ENCODE measurements around the gene DPYD. TPM values are rescaled to one million over a fixed set of nuclear protein-coding genes. Genes with fewer than 3 reads are reported as not detected.

Gene DPYD
- total RNA-seq, 1 donor from 2014 or later, result 5.9 TPM

- no peak for DNase-seq (ENCODE audit: low read depth, low spot score)
- Mint-ChIP-seq H3K4me1 (no peaks in the 10 kb centered on the region), H3K36me3 (ENCODE audit: low read depth) (no peaks in the 10 kb centered on the region), H3K9me3 (peaks cover 3% of the 10 kb centered on the region), H3K4me3 (no peak overlapping the region), H3K27me3 (ENCODE audit: low read depth) (no peaks in the 10 kb centered on the region), H3K27ac (ENCODE audit: unreplicated experiment) (no peak overlapping the region)
- TF ChIP-seq CTCF (conservative IDR thresholded peaks at IDR 0.05), result no peak
Observed at GRCh38 chr1:97277891-97278654, 642.8 kb downstream of the DPYD start.

GRCh38 chr1:97271916-97272788 lies 648.7 kb downstream of the DPYD start:
- DNase-seq (ENCODE audit: low read depth, low spot score), result no peak
- H3K27ac Mint-ChIP-seq (ENCODE audit: unreplicated experiment), result no peak overlapping the region
- H3K4me3 Mint-ChIP-seq, result no peak overlapping the region
- no peaks in the 10 kb centered on the region for H3K4me1 Mint-ChIP-seq
- H3K36me3 Mint-ChIP-seq (ENCODE audit: low read depth), result no peaks in the 10 kb centered on the region
- no peaks in the 10 kb centered on the region for H3K27me3 Mint-ChIP-seq (ENCODE audit: low read depth)
- TF ChIP-seq CTCF (conservative IDR thresholded peaks at IDR 0.05), result no peak
- H3K9me3 Mint-ChIP-seq, result no peaks in the 10 kb centered on the region

- Mint-ChIP-seq H3K27me3 (ENCODE audit: low read depth) (no peaks in the 10 kb centered on the region), H3K4me3 (no peak overlapping the region), H3K27ac (ENCODE audit: unreplicated experiment) (no peak overlapping the region), H3K9me3 (no peaks in the 10 kb centered on the region), H3K36me3 (ENCODE audit: low read depth) (no peaks in the 10 kb centered on the region), H3K4me1 (no peaks in the 10 kb centered on the region)
- DNase-seq (ENCODE audit: low read depth, low spot score), result no peak
- TF ChIP-seq CTCF (conservative IDR thresholded peaks at IDR 0.05), result no peak
Observed at GRCh38 chr1:97270508-97271307, 650.1 kb downstream of the DPYD start.

- DNase-seq (ENCODE audit: low read depth, low spot score), result no peak
- H3K27me3 Mint-ChIP-seq (ENCODE audit: low read depth), result no peaks in the 10 kb centered on the region
- H3K36me3 Mint-ChIP-seq (ENCODE audit: low read depth), result no peaks in the 10 kb centered on the region
- no peak overlapping the region for H3K27ac Mint-ChIP-seq (ENCODE audit: unreplicated experiment)
- H3K9me3 Mint-ChIP-seq, result no peaks in the 10 kb centered on the region
- H3K4me3 Mint-ChIP-seq, result no peak overlapping the region
- TF ChIP-seq CTCF (conservative IDR thresholded peaks at IDR 0.05), result no peak
- H3K4me1 Mint-ChIP-seq, result no peaks in the 10 kb centered on the region
Observed at GRCh38 chr1:97265630-97266029, 655.2 kb downstream of the DPYD start.

GRCh38 chr1:97262842-97263241 lies 658.0 kb downstream of the DPYD start:
- no peaks in the 10 kb centered on the region for H3K36me3 Mint-ChIP-seq (ENCODE audit: low read depth)
- H3K27me3 Mint-ChIP-seq (ENCODE audit: low read depth), result no peaks in the 10 kb centered on the region
- no peak overlapping the region for H3K27ac Mint-ChIP-seq (ENCODE audit: unreplicated experiment)
- H3K4me3 Mint-ChIP-seq, result no peak overlapping the region
- no peak for TF ChIP-seq CTCF (conservative IDR thresholded peaks at IDR 0.05)
- no peaks in the 10 kb centered on the region for H3K4me1 Mint-ChIP-seq
- no peak for DNase-seq (ENCODE audit: low read depth, low spot score)
- no peaks in the 10 kb centered on the region for H3K9me3 Mint-ChIP-seq
